HG03025 (cell line): ENCODE measurements around the gene TSTD1.
A peak's percentile ranks its signal among the peaks of the same experiment; 100 is the strongest.
"Not testable (repeated sequence)": the region's sequence is repeated elsewhere in the genome, so short reads cannot be mapped to it uniquely, and the experiment has no call there.

Source experiments
- ATAC-seq: cut with Tn5 transposase; IDR thresholded peaks from one replicate; pipeline ENCODE4 v1.9.1; 2021; ENCODE audit warnings: mild to moderate bottlenecking, moderate library complexity; ENCODE audit not compliant: unreplicated experiment, low FRiP score

The TSTD1 gene

GRCh38 chr1:161069731-161070270 is 31.0 kb upstream of the TSTD1 start, which contains the start of gene ARHGAP30:
Gene ARHGAP30, minus strand, starts transcription at chr1:161069891. Its CDS starts 267 bp downstream, at chr1:161069624.
- peak; percentile 80 for ATAC-seq

- ATAC-seq = no peak
Measured at GRCh38 chr1:161069241-161069640, 30.5 kb upstream of the TSTD1 start.

DNA sequence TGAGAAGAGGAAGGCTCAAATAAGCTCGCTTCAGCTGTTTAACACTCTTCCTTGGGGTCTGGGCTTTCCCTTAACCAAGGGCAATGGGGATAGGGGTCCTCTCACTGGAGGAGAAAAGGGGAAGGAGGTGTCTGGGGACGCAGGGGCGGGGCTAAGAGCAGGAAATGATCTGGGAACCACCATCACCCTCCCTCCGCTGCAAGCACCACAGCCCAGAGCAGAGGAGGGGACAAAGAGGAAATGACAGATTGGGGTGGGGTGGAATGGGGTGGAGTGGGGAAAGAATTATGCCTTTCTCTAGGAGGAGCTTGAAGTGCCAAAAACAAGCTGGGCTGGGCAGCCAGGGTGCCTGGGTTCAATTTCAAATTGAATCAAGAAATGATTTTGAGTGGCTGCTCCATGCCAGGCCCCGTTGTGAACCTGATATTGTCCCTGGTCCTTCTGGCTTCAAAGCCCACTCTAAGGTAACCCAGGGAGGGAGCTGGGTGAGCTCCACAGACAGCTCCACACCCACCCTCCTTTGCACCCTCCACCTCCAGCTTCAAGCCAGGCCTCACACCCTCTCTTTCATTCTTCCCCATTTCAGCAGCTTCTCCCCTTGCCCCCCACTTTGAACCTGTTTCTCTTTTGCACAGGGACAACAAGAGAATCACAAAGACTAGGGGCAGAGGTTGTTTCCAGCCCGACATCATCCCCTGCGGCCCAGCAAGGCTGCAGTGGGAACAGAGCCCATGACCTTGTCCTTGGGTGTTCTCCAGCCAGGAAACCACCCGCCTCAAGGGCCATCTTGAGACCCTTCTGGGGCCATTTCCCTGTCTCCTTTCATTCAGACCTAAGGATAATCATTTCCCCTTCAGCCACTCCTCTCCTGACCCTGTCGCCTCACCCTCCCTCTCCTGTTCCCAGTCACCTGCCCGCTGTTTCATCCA is 29.8 kb upstream of the TSTD1 start:
- ATAC-seq = peak; percentile 46

- no peak for ATAC-seq
Measured at GRCh38 chr1:161066694-161067093, 27.9 kb upstream of the TSTD1 start.

DNA sequence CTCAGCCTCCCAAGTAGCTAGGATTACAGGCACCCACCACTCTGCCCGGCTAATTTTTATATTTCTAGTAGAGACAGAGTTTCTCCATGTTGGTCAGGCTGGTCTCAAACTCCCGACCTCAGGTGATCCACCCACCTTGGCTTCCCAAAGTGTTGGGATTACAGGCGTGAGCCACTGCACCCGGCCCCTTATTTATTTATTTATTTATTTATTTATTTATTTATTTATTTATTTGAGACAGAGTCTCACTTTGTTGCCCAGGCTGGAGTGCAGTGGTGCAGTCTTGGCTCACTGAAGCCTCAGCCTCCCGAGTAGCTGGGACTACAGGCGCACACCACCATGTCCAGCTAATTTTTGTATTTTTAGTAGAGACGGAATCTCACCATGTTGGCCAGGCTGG is 26.9 kb upstream of the TSTD1 start:
- ATAC-seq = not testable (repeated sequence)

DNA sequence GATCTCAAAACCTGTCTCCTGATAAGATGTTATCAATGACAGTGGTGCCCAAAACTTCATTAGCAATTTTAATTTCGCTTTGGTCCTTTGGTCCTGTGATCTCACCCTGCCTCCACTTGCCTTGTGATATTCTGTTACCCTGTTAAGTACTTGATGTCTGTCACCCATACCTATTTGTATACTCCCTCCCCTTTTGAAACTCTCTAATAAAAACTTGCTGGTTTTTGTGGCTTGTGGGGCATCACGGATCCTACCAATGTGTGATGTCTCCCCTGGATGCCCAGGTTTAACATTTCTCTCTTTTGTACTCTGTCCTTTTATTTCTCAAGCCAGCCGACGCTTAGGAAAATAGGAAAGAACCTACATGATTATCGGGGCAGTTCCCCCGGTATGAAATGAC is 25.2 kb upstream of the TSTD1 start:
- ATAC-seq = not testable (repeated sequence)

DNA sequence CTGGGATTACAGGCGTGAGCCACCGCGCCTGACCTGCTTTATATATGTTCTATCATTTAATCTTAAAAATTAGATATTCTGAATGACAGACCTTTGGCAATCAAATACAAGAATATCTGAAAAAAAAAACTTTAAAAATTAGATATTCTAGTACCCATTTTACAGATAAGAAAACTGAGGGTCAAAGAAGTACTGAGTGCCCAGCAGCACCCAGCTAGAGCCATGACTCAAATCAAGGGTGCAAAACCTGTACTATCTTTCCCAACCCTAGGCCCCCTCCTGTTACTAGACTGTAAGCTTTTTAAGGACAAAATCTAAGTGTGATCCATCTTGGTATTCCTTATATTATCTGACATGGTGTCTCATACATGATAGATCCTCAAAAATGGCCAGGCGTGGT is 22.7 kb upstream of the TSTD1 start:
- ATAC-seq = no peak

- ATAC-seq = no peak
Measured at GRCh38 chr1:161059293-161059692, 20.5 kb upstream of the TSTD1 start.

DNA sequence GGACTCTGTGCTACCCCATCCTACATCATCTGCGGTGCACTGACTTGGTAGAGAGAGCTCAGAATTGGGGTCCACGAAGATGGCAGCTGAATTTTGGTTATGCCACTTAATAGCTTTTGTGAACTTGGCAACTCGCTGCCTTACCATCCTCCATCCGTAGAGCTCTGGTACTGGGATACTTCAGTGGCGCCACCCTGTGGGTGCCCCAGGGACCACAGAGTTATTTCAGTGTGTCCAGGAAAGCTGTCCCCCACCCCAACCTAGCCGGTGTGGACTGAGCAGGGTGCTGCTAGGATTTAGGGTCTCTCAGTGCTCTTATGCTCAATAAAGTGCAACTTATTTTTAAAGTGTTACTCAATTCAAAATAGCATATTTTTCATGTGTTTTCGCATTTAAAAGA is 16.0 kb upstream of the TSTD1 start:
- ATAC-seq = no peak

GRCh38 chr1:161054232-161054631 is 15.5 kb upstream of the TSTD1 start:
- ATAC-seq = no peak

GRCh38 chr1:161052899-161053298 is 14.1 kb upstream of the TSTD1 start:
- no peak for ATAC-seq

- no peak for ATAC-seq
Measured at GRCh38 chr1:161051219-161051618, 12.5 kb upstream of the TSTD1 start.

DNA sequence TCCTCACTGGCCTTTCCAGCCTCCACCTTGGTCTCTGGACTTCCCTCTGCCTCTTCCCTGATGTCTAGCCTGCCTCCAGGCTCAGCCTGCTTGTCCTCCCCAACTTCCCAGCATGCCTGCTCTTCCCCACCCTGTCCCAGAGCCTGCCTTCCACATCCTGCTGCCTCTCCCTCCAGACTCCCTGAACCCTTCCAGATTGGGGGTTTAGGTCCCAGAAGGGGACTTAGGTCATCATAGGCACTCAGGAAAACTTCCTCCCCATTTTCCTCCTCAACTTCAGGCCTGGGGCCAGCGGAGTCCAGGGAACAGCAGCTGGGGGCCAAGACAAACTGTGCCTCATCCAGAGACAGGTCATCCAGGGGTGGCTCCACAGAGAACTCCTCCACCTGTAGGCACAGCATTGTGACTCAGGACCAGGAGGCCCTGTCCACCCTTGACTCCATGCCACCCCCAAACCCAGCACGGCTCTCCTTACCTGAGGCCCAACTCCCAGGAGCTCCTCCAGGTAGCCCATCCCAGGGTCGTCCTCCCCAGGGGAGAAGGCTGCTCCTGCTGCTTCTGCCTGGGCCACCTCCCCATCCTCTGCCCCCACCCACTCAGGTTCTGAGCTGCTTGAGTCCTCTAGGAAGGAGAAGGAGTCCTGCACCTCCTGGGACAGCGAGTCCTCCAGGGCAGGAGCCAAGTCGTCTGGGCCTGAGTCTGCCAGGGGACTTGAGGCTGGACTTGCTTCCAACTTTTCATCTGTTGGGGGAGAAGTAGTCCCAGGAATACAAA is 10.4 kb upstream of the TSTD1 start:
- ATAC-seq = no peak

GRCh38 chr1:161047436-161048420 is 9.0 kb upstream of the TSTD1 start:
- no peak for ATAC-seq

GRCh38 chr1:161046605-161047228 is 8.0 kb upstream of the TSTD1 start:
- no peak for ATAC-seq

- ATAC-seq = peak; percentile 53
Measured at GRCh38 chr1:161045736-161046604, 7.2 kb upstream of the TSTD1 start, which contains the start of gene USF1. Gene USF1, minus strand, starts transcription at chr1:161045977. Its CDS starts 2,702 bp downstream, at chr1:161043275.

DNA sequence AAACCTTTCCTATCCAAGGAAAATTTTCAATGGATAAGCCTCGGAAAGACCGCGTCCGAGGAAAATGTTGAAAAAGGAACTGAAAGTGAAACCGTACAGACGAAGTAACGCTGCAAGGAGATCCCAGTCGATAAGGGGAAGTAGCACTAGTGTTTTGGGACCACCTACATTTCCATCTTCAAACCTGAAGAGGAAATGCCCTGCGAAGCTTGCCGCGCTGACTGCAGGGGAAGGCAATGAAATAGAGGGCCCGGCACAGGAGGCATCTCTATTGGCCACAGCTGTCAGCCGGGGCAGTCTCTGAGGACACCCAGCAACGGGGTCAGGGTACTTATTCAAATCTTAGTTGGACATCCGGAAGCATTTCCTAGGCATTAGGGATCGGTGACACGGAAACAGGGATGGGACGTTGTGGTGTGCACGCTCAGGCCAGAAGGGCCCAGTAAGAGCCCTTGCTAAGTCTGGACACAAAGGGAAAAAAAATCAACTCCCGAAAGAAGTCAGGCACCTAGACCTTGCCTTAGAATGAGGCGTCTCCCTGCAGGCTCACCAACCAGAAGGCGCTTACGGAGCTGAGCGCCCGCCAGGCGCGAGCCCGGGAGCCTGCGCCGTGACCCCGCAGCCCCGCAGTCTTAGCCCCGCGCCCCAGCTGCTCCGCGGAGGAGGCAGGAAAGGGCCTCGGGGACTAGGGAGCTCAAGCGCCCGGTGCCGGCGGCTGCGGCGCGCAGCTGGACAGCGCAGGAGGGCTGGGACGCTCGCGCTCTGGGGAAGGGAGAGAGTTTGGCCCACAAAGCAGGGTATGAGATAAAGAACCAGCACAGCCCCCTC is 6.4 kb upstream of the TSTD1 start:
- ATAC-seq = peak; percentile 29

DNA sequence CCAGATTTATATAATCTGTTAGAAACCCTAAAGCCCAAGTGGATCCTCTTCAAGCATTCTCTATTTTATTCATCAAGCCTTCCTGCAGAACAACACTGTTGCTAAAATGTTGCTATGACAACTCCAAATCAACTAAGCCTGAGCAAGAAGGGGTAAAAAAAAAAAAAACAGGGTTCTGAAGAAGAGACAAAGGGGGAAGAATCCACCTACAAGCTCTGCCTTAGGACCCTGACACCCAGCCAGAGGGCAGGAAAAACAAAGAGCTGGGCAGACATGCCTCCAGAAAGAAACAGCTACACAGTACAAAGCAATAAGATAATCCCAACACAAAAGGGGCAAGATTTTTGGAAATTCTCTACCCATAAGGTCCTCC is 5.8 kb upstream of the TSTD1 start:
- no peak for ATAC-seq
